ENCODE measurements around the gene LINC01488. TPM values are rescaled to one million over a fixed set of nuclear protein-coding genes. Genes with fewer than 3 reads are reported as not detected.

LINC01488 gene
- total RNA-seq, 1 experiment from 2014 or later: not detected

DNA sequence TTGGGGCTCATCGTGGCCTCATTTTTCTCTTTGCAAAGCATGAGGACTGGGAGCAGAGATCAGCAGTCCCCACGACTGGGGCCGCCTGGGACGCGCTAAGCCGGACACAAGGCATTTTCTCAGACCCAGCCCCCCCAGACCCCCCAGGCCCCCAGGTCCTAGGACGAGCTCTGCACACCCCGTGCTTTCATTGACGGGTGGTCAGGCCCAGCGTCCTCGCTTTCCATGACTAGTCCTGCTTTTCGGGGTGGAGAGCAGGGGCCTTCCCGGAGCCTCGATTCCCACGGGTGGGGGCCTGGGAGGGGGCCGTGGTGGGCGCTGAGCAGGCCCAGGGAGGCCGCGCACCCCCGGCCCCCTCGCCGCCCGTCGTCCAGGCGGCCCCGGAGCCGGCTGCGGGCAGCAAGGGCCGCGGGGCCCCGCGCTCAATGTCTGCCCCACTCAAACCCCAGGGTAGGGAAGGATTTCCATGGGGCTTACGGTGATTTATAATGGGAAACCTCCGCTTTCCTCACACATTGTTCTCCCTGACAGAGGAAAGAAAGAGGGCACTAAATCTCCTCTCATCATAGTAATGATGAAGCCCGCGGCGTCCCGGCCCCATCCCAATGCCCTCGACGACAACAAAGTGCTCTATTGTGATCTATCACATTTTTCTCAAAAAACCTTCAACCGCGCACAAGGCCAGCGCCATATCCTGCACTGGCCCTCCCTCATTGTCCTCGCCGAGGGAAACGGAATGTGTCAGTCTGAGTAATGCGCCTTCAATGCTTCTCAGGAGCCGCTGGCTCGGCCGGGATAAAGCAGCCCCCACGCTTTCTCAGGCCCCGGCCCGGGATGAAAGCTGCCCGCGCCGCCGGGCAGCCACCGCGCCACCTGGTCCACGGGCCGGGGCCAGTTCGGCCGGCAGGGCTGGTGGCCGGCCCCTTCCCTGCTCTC, 10.4 kb upstream of the LINC01488 start (continued):
- TF ChIP-seq, protein P1, sequence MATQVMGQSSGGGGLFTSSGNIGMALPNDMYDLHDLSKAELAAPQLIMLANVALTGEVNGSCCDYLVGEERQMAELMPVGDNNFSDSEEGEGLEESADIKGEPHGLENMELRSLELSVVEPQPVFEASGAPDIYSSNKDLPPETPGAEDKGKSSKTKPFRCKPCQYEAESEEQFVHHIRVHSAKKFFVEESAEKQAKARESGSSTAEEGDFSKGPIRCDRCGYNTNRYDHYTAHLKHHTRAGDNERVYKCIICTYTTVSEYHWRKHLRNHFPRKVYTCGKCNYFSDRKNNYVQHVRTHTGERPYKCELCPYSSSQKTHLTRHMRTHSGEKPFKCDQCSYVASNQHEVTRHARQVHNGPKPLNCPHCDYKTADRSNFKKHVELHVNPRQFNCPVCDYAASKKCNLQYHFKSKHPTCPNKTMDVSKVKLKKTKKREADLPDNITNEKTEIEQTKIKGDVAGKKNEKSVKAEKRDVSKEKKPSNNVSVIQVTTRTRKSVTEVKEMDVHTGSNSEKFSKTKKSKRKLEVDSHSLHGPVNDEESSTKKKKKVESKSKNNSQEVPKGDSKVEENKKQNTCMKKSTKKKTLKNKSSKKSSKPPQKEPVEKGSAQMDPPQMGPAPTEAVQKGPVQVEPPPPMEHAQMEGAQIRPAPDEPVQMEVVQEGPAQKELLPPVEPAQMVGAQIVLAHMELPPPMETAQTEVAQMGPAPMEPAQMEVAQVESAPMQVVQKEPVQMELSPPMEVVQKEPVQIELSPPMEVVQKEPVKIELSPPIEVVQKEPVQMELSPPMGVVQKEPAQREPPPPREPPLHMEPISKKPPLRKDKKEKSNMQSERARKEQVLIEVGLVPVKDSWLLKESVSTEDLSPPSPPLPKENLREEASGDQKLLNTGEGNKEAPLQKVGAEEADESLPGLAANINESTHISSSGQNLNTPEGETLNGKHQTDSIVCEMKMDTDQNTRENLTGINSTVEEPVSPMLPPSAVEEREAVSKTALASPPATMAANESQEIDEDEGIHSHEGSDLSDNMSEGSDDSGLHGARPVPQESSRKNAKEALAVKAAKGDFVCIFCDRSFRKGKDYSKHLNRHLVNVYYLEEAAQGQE (IDR thresholded peaks at IDR 0.05; ENCODE audit: low read depth): no peak
- no peak for TF ChIP-seq YY1 (IDR thresholded peaks at IDR 0.05; ENCODE audit: extremely low read depth, insufficient replicate concordance, low read depth, low read length)
- no peak for TF ChIP-seq SIN3A (IDR thresholded peaks at IDR 0.05; ENCODE audit: low read depth)
- no peak for TF ChIP-seq CEBPB (IDR thresholded peaks at IDR 0.05; ENCODE audit: low read depth)
- TF ChIP-seq EZH2 (IDR thresholded peaks at IDR 0.05): no peak
- no peak for TF ChIP-seq CBX3 (IDR thresholded peaks at IDR 0.05; ENCODE audit: low read depth)
- TF ChIP-seq FOSL1 (IDR thresholded peaks at IDR 0.05; ENCODE audit: low read depth): no peak

- Histone ChIP-seq H3K9ac (ENCODE audit: low read length) (no peak overlapping the region), H3K4me1 (ENCODE audit: control insufficient read depth in 1 of 2, insufficient read depth in 2 of 2, low read length in 2 of 2) (no peaks in the 10 kb centered on the region), H3K9me2 (ENCODE audit: insufficient read depth) (no peaks in the 10 kb centered on the region), H3K9me3 (ENCODE audit: control insufficient read depth in 1 of 2, insufficient read depth in 1 of 2, low read depth in 1 of 2, low read length in 2 of 2) (no peaks in the 10 kb centered on the region), H3K4me3 (replicated peaks in 1 of 2; ENCODE audit: low read depth in 1 of 2, low read length in 2 of 2) (no peak overlapping the region), H3K4me2 (ENCODE audit: low read length) (no peak overlapping the region), H4K20me1 (ENCODE audit: insufficient read depth) (no peaks in the 10 kb centered on the region), H3K27ac (ENCODE audit: low read depth, low read length) (no peak overlapping the region), H3K79me2 (ENCODE audit: insufficient read depth, low read length) (no peaks in the 10 kb centered on the region), H3K36me3 (ENCODE audit: control insufficient read depth in 1 of 2, insufficient read depth in 2 of 2, low read length in 2 of 2) (no peaks in the 10 kb centered on the region), H3K27me3 (ENCODE audit: insufficient read depth, low read length) (no peaks in the 10 kb centered on the region), H2AFZ (ENCODE audit: low read depth, low read length, poor library complexity, severe bottlenecking) (no peak overlapping the region)
- BruUV-seq (replicated peaks): no TSS peak
- ATAC-seq: no peak
- ChIA-PET CTCF (no interaction called here), POLR2A (no interaction called here), RAD21 (ENCODE audit: low non-redundant PET in 1 of 2, low total read pairs in 2 of 2, uncharacterized antibody in 2 of 2, unreplicated experiment in 2 of 2) (no interaction called here)
- no peak for DNase-seq (ENCODE audit: low read depth, low spot score)
- intact Hi-C loops (cut with micrococcal nuclease): no loop called here
- no peak for TF ChIP-seq FOSL1 (IDR thresholded peaks at IDR 0.05; ENCODE audit: low read depth)
- TF ChIP-seq EGR1 (IDR thresholded peaks at IDR 0.05; ENCODE audit: low read depth): no peak
- no peak for TF ChIP-seq RAD21 (IDR thresholded peaks at IDR 0.05; ENCODE audit: low read depth)
- no peak for TF ChIP-seq SP1 (IDR thresholded peaks at IDR 0.05; ENCODE audit: low read depth)
- TF ChIP-seq JUND (IDR thresholded peaks at IDR 0.05): no peak
- no peak for TF ChIP-seq YY1 (IDR thresholded peaks at IDR 0.05; ENCODE audit: extremely low read depth, insufficient replicate concordance, low read depth, low read length)
- no peak for TF ChIP-seq POLR2A (IDR thresholded peaks at IDR 0.05; ENCODE audit: borderline replicate concordance, extremely low read depth, insufficient read depth, insufficient read length)
- no peak for TF ChIP-seq SIN3A (IDR thresholded peaks at IDR 0.05; ENCODE audit: low read depth)
- no peak for TF ChIP-seq ATF3 (IDR thresholded peaks at IDR 0.05)
- TF ChIP-seq EZH2 (IDR thresholded peaks at IDR 0.05): no peak
- no peak for TF ChIP-seq POLR2AphosphoS5 (IDR thresholded peaks at IDR 0.05; ENCODE audit: low read depth, low read length)
- no peak for TF ChIP-seq MAX (IDR thresholded peaks at IDR 0.05)
- TF ChIP-seq ZNF274 (IDR thresholded peaks at IDR 0.05; ENCODE audit: low read depth, low read length): no peak
- TF ChIP-seq CEBPB (IDR thresholded peaks at IDR 0.05; ENCODE audit: low read depth): no peak
- no peak for TF ChIP-seq SRF (IDR thresholded peaks at IDR 0.05; ENCODE audit: low read depth)
- no peak for TF ChIP-seq ZFX (IDR thresholded peaks at IDR 0.05)
Observed at GRCh38 chr11:69471729-69472540, 9.5 kb upstream of the LINC01488 start.
